Stimulated activated CD4-positive, alpha-beta T cell treated with anti-CD3 and anti-CD28 coated beads, Interleukin-12 subunit alpha, Interleukin-12 subunit beta, amount 100 ng/mL, for 24 hours (primary cell): ENCODE measurements around the gene COBL.

ENCODE experiments used
- DNase-seq, 2 experiments: peaks; one replicate each; pipeline ENCODE4 v3.0.0-alpha.2; 2020; ENCODE audit warnings: low read depth in 2 of 2

COBL gene

GRCh38 chr7:51118628-51119027, 198.0 kb downstream of the COBL start:
- no peak for DNase-seq

- no peak for DNase-seq
Observed at GRCh38 chr7:51114501-51114900, 202.1 kb downstream of the COBL start.

- no peak for DNase-seq
Observed at GRCh38 chr7:51113962-51114361, 202.6 kb downstream of the COBL start.

- no peak for DNase-seq
Observed at GRCh38 chr7:51113560-51113959, 203.0 kb downstream of the COBL start.

GRCh38 chr7:51111241-51111940, 205.2 kb downstream of the COBL start:
- DNase-seq = no peak

GRCh38 chr7:51108134-51108533, 208.5 kb downstream of the COBL start:
- DNase-seq = no peak

GRCh38 chr7:51104278-51104677, 212.3 kb downstream of the COBL start:
- no peak for DNase-seq

GRCh38 chr7:51103718-51104117, 212.9 kb downstream of the COBL start:
- DNase-seq = no peak

GRCh38 chr7:51102828-51103227, 213.8 kb downstream of the COBL start:
- DNase-seq = no peak

GRCh38 chr7:51101111-51101757, 215.4 kb downstream of the COBL start:
- no peak for DNase-seq

- DNase-seq = no peak
Observed at GRCh38 chr7:51090411-51090810, 226.2 kb downstream of the COBL start.

- no peak for DNase-seq
Observed at GRCh38 chr7:51085034-51085692, 231.4 kb downstream of the COBL start.

GRCh38 chr7:51084121-51084520, 232.5 kb downstream of the COBL start:
- no peak for DNase-seq

GRCh38 chr7:51082940-51083533, 233.6 kb downstream of the COBL start:
- no peak for DNase-seq

- no peak for DNase-seq
Observed at GRCh38 chr7:51082096-51082840, 234.3 kb downstream of the COBL start.

- no peak for DNase-seq
Observed at GRCh38 chr7:51081270-51081890, 235.2 kb downstream of the COBL start.

- DNase-seq = no peak
Observed at GRCh38 chr7:51080622-51081269, 235.9 kb downstream of the COBL start.

- no peak for DNase-seq
Observed at GRCh38 chr7:51080216-51080615, 236.4 kb downstream of the COBL start.

- no peak for DNase-seq
Observed at GRCh38 chr7:51079494-51079893, 237.1 kb downstream of the COBL start.

GRCh38 chr7:51078653-51079052, 238.0 kb downstream of the COBL start:
- no peak for DNase-seq

- no peak for DNase-seq
Observed at GRCh38 chr7:51077987-51078370, 238.6 kb downstream of the COBL start.
